Germinal center (tissue), 1 donor: ENCODE data around the gene GGPS1.
A peak's percentile ranks its signal among the peaks of the same experiment; 100 is the strongest.
"Not testable (repeated sequence)": the region's sequence is repeated elsewhere in the genome, so short reads cannot be mapped to it uniquely, and the experiment has no call there.

Source experiments
- DNase-seq: peaks from one replicate; pipeline ENCODE4 v3.0.0; 2012; ENCODE audit warnings: mixed read lengths, low spot score

The GGPS1 gene

DNA sequence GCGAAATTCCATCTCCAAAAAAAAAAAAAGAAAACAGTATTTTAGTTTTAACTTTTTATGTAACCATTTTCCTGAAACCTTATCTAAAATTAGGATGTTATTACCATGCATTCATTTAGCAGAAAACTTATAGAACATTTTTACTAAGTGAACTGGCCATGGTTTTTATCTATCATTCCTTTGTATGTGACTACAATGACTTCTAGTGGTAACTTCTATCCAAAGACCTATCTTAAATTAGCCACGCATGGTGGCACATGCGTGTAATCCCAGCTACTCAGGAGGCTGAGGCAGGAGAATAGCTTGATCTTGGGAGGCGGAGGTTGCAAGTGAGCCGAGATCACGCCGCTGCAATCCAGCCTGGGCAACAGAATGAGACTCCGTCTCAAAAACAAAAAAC lies 11.4 kb downstream of the GGPS1 start:
- no peak for DNase-seq

DNA sequence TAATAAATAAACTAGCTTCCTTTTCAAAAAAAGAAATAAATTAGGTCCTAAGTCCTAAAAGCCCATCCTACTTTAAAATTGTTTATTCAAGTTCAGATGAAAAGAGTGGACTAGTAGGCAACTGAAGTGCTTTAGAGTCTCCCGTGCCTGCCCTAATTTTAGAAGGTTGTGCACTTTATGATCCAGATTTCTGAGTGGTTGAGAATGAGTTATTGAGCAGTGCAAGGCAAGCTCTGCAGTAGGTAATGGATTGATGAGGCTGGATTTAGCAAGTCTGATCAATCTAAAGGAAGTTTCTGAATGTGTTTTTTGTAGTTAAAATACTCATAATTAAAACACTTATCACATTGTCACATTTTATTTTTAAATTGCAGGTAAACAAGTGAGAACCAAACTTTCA lies 13.0 kb downstream of the GGPS1 start:
- DNase-seq = no peak

DNA sequence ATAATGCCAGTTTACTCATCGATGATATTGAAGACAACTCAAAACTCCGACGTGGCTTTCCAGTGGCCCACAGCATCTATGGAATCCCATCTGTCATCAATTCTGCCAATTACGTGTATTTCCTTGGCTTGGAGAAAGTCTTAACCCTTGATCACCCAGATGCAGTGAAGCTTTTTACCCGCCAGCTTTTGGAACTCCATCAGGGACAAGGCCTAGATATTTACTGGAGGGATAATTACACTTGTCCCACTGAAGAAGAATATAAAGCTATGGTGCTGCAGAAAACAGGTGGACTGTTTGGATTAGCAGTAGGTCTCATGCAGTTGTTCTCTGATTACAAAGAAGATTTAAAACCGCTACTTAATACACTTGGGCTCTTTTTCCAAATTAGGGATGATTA lies 13.7 kb downstream of the GGPS1 start:
- no peak for DNase-seq

DNA sequence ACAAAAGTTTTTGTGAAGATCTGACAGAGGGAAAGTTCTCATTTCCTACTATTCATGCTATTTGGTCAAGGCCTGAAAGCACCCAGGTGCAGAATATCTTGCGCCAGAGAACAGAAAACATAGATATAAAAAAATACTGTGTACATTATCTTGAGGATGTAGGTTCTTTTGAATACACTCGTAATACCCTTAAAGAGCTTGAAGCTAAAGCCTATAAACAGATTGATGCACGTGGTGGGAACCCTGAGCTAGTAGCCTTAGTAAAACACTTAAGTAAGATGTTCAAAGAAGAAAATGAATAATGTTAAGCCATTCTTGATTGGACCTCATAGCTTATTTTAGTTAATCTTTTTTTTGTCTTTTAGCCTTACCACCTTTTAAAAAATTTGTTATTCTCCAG lies 14.1 kb downstream of the GGPS1 start:
- DNase-seq = no peak

DNA sequence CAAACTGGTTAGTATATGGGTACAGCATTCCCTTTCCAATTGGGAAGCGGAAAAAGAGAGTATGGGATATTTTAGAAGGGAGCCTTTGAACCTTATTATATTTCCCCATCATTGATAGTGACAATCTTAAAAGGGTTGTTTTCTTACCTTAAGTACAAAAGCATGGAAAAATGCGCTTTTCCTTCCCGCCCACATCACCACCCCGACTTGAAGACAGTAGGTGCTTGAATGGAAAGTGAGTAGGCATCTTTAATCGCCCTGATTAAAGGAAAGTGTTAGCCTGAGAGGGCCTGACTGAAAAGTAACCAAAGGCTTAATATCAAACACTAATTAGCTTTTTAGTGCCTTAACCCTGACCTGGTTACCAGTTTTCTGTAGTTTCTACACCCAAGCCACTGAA lies 15.4 kb downstream of the GGPS1 start:
- no peak for DNase-seq

DNA sequence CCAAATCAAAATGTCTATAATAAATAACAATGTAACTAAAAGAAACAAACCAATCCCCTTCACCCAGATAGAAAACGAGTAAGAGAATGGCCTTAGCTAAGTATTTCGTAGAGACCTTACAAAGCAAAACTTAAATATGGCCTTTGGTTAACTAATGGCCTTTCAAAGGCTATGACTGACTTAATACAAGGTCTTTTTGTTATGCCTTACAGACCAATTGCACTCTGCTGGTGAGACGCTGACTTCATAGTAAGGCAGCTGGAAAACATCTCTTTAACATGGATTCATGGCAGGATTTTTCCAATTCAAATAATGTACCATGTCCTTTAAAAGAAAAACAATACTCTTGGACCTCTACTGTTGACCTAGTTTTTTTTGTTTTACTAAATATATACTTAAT lies 23.1 kb downstream of the GGPS1 start:
- no peak for DNase-seq

DNA sequence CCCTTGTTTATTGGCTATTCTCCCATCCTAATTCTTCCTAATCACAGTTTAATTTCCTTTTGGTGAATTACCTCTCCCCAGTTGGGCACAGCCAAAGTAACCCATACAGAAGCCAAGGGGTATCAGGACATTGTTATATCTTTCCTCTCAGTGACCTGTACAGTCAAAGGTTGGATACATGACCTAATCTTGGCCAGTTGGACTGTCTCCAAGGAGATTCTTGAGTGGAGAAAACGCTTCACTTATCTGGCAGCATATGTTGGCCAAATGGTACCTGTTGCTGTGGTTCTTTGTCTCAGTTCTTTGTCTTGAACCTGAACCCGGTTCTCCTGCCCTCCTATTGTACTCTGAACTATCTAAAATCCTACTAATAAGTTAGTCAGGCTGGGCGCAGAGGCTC lies 23.5 kb downstream of the GGPS1 start:
- DNase-seq = no peak

DNA sequence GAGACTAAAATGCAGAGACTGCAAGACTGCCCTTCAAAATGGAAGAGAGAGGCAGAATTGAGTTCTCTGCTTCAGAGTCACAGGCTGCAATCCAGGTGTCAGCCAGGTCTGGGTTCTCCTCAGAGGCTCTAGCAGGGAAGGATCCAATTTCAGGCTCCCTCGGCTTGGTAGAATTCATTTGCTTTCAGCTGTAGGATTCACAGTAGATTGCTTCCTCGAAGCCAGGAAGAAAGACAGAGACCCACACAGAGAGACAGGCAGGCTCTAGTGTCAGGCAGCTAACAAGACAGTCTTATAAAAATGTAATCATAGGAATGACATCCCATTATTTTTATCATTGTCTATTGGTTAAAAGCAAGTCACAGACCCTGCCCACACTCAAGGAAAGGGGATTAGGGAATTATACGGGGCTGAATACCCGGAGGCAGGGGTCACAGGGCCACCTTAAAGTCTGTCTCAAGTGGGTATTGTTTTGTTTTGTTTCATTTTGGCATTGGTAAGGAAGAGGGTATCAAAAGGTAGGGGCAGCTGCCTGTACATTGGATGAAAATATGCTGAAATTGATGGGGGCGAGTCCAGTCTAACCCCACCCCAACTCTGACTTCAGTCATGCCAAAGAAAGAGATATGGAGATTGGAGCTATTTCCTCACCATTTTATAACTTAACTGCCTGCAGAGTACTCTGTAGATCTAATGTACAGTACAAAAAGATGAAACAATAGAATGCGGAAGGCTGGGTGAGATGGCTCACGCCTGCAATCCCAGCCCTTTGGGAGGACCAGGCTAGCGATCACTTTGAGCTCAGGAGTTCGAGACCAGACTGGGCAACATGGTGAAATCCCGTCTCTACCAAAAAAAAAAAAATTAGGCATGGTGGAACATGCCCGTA lies 29.4 kb downstream of the GGPS1 start:
- no peak for DNase-seq

DNA sequence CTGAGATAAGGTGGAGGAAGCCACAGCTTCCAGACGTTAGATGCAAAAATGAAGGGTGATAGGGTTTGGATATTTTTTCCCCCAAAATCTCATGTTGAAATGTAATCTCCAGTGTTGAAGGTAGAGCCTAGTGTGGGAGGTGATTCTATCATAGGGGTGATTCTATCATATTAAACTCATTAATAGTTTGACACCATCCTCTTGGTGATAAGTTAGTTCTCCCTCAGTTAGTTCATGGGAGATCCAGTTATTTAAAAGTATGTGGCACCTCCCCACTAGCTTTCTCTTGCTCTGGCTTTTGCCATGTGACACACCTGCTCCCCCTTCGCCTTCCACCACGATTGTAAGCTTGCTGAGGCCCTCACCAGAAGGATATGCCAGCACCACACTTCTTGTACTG lies 30.5 kb downstream of the GGPS1 start:
- DNase-seq = no peak

DNA sequence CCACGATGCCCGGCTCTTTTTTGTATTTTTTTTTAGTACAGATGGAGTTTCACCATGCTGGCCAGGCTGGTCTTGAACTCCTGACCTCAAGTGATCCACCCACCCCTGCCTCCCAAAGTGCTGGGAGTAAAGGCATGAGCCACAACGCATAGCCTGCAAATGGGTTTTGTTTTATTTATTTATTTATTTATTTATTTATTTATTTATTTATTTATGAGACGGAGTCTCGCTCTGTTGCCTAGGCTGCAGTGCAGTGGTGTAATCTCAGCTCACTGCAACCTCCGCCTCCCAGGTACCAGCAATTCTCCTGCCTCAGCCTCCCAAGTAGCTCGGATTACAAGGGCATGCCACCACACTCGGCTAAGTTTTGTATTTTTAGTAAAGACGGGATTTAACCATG lies 35.8 kb downstream of the GGPS1 start:
- not testable (repeated sequence) for DNase-seq

DNA sequence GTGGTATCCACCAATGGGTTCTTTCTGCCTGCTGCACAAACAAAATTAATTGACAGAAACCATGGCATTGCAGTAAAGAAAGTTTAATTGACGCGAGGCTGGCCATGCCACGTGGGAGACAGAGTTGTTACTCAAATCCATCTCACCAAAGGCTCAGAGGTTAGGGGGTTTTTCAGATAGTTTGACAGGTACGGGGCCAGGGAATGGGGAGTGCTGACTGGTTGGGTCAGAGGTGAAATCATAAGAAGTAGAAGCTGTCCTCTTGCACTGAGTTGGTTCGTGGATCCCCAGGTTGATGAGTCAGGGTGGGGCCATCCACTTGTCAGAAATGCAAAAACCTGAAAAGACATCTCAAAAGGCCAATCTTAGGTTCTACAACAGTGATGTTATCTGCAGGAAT lies 37.9 kb downstream of the GGPS1 start:
- no peak for DNase-seq

DNA sequence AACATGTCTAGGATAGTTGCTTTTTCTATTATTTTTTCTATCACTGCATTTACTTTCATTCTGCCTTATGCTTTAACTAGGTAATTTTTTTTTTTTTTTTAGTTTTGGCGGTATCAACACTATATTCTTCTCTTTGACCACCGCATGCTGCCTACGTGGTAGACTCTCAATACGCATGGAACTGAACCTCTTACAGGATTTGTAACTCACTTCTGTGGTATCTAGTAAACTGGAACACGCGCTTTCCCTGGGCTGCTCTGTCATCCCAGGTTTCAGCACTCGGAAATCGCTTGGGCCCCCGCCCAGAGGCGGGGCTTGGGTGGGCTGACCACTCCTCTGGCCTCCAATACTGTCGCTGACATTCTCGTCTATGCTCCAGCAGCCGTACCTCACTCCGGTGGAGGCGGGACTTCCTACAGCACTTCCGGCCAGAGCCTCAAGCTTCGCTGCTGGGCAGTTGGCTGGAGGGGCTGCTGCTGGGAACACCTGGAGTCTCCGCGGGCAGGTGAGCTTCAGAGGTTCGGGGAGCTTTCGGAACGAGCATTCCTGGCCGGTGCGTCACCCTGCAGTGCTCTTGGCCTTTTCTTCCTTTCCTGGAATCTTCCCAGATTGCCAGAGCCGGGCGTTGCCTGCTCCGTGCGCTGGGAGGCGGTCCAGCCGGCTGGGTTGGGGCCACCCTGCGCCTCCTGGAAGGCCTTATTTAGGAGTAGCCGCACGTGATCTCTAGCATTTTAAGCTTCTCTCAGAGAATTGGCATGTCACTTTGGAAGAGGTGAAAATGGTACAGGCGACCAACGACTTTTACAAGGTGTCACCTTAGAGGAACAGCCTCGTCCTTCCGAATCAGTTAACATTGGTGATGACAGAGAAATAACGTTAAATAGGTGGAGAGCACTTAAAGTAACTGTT lies 38.9 kb downstream of the GGPS1 start, which contains the start of gene TBCE:
Gene TBCE, plus strand, starts transcription at position 428 of the 909 bp plus-strand sequence. CDS start 12,623 bp downstream, outside the sequence.
- peak; percentile 91 for DNase-seq

DNA sequence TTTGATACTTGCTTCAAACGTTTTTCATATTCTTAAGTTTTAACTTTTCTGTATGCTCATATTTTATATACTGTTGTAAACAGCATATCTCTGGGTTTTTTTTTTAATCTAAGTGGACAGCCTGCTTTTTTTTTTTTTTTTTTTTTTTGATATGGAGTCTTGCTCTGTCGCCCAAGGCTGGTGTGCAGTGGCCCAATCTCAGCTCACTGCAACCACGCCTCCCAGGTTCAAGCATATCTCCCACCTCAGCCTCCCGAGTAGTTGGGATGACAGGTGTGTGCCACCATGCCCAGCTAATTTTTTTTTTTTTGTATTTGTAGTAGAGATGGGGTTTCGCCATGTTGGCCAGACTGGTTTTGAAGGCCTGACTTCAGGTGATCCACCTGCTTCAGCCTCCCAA lies 40.1 kb downstream of the GGPS1 start:
- DNase-seq = no peak

DNA sequence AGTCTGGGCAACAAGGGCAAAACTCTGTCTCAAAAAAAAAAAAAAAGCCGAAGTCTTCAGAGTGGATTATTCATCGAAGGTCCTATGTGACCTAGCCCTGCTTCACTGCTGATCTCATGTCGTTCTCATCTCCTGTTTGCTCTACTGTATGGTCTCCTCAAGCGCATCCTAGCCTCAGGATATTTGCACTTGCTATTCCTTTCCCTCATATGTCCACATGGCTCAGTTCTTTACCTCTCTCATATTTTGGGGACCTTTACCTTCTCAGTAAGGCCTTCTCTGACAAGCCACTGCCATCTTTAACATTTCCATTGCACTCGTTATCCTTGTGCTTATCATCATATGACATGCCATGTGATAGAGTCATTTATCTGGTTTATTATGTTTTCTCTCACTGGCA lies 41.4 kb downstream of the GGPS1 start:
- no peak for DNase-seq

DNA sequence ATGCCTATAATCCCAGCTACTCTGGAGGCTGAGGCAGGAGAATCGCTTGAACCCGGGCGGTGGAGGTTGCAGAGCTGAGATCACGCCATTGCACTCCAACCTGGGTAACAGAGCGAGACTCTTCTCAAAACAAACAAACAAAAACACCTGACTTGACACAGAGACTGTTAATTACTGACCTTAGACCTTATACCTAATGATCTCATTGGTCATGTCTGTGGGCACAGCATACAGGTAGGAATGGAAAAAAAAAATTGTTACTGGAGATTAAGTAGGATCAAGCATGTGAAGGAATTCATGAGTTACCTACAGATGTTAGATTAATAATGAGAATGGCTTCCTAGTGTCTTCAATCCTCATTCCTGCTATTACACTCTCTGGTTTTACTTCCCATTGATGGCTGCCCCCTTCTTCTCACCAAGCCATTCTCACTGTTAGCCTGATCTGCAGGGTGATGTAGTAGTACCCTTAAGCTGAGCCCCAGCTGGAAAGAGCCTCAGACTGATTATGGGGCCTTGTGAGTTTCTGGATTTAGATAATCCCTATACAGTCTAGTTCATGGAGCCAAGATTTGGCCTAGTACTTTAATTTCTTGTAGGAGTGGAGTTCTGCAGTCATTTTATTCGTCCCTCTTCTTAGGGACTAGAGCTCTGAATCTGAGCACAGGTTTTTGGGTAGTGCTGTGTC lies 47.7 kb downstream of the GGPS1 start:
- DNase-seq = no peak

DNA sequence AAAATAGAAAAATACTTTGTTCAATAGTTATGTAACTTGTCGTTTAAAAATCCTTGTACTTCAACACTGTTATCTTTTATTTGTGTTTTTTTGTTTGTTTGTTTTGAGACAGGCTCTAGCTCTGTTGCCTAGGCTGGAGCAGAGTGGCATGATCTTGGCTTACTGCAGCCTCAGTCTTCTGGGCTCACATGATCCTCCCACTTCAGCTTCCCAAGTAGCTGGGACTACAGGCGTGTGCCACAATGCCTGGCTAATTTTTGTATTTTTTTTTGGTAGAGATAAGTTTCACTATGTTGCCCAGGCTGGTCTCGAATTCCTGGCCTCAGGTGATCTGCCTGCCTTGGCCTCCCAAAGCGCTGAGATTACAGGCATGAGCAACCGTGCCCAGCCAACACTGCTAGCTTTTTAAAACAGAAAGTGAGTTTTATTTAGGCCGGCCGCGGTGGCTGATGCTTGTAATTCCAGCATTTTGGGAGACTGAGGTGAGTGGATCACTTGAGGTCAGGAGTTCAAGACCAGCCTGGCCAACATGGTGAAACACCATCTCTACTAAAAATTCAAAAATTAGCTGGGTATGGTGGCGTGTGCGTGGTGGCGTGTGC lies 49.9 kb downstream of the GGPS1 start:
- DNase-seq = not testable (repeated sequence)

DNA sequence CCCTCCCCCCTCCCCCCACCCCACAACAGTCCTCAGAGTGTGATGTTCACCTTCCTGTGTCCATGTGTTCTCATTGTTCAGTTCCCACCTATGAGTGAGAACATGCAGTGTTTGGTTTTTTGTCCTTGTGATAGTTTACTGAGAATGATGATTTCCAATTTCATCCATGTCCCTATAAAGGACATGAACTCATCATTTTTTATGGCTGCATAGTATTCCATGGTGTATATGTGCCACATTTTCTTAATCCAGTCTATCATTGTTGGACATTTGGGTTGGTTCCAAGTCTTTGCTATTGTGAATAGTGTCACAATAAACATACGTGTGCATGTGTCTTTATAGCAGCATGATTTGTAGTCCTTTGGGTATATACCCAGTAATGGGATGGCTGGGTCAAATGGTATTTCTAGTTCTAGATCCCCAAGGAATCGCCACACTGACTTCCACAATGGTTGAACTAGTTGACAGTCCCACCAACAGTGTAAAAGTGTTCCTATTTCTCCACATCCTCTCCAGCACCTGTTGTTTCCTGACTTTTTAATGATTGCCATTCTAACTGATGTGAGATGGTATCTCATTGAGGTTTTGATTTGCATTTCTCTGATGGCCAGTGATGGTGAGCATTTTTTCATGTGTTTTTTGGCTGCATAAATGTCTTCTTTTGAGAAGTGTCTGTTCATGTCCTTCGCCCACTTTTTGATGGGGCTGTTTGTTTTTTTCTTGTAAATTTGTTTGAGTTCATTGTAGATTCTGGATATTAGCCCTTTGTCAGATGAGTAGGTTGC lies 53.8 kb downstream of the GGPS1 start:
- not testable (repeated sequence) for DNase-seq

DNA sequence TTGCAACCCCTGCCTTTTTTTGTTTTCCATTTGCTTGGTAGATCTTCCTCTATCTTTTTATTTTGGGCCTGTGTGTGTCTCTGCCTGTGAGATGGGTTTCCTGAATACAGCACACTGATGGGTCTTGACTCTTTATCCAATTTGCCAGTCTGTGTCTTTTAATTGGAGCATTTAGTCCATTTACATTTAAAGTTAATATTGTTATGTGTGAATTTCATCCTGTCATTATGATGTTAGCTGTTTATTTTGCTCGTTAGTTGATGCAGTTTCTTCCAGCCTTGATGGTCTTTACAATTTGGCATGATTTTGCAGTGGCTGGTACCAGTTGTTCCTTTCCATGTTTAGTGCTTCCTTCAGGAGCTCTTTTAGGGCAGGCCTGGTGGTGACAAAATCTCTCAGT lies 57.3 kb downstream of the GGPS1 start:
- DNase-seq = not testable (repeated sequence)

DNA sequence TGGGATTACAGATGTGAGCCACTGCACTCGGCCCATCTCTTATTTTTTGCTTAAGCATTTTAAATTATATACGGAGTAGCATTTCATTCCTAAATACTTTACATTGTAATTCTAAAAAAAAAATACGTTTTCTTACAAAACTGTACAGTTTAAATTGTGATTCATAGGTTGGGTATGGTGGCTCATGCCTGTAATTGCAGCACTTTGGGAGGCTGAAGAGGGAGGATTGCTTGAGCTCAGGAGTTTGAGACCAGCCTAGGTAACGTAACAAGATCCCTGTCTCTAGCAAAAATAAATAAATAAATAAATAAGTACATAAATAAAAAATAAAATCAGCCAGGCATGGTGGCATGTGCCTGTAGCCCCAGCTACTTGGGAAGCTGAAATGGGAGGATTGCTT lies 63.5 kb downstream of the GGPS1 start:
- no peak for DNase-seq
